IMR-90 (cell line): ENCODE results near the gene RPTOR. TPM values are rescaled to one million over a fixed set of nuclear protein-coding genes. Genes with fewer than 3 reads are reported as not detected.

Experiments used
- ATAC-seq: fragments of 200-7000 bp; cut with Tn5 transposase; 2 replicates; pipeline ENCODE4 v1.9.1; 2020; ENCODE audit warnings: low read depth, mild to moderate bottlenecking, moderate library complexity
- BruUV-seq: library from RNA; stranded (reverse); fragments of 400-500 nt; replicated peaks from 2 replicates; lab custom pipeline; 2021; lab: Mats Ljungman, UMichigan
- CTCF ChIA-PET: fragments of 300-600 bp; formaldehyde crosslinking; extraction: SDS; loops from one replicate; lab custom pipeline; 2021; ENCODE audit warnings: antibody characterized with exemption; lab: Yijun Ruan, JAX
- POLR2A ChIA-PET: fragments of 300-600 bp; sonication (Branson Sonifier 250); formaldehyde crosslinking; loops from one replicate; lab custom pipeline; 2022; ENCODE audit warnings: antibody characterized with exemption; ENCODE audit not compliant: unreplicated experiment; lab: Charles Lee
- DNase-seq: peaks from one replicate; pipeline ENCODE4 v3.0.0; 2013
- H2AFZ ChIP-seq: replicated peaks from 2 replicates; pipeline ENCODE3; 2013; ENCODE audit warnings: low read length, mild to moderate bottlenecking; ENCODE audit not compliant: poor library complexity
- H2AK5ac ChIP-seq: 2 replicates; pipeline ENCODE4 v1.6.1; 2013; ENCODE audit warnings: low read depth, low read length, inconsistent platforms
- H2AK9ac ChIP-seq: replicated peaks from 2 replicates; pipeline ENCODE3; 2013; ENCODE audit warnings: mild to moderate bottlenecking, low read depth, low read length, moderate library complexity; ENCODE audit not compliant: poor library complexity
- H2BK120ac ChIP-seq: 2 replicates; pipeline ENCODE4 v1.6.1; 2013; ENCODE audit warnings: low read depth, low read length, inconsistent platforms
- H2BK15ac ChIP-seq: 3 replicates; pipeline ENCODE4 v1.6.1; 2013; ENCODE audit warnings: low read depth, low read length, inconsistent platforms
- H2BK20ac ChIP-seq: 2 replicates; pipeline ENCODE4 v1.6.1; 2013; ENCODE audit warnings: low read depth, mild to moderate bottlenecking, inconsistent platforms, low read length, moderate library complexity
- H2BK5ac ChIP-seq: 2 replicates; pipeline ENCODE4 v1.6.1; 2013; ENCODE audit warnings: mild to moderate bottlenecking, low read depth, low read length, inconsistent platforms; ENCODE audit not compliant: poor library complexity, severe bottlenecking
- H3K14ac ChIP-seq: replicated peaks from 2 replicates; pipeline ENCODE4 v1.6.1; 2013; ENCODE audit warnings: low read depth, low read length, inconsistent platforms
- H3K18ac ChIP-seq: 2 replicates; pipeline ENCODE4 v1.6.1; 2013; ENCODE audit warnings: low read depth, low read length, control low read depth
- H3K23ac ChIP-seq: 2 replicates; pipeline ENCODE4 v1.6.1; 2013; ENCODE audit warnings: low read depth, low read length, inconsistent platforms
- H3K27ac ChIP-seq: 2 replicates; pipeline ENCODE4 v1.5.1; 2013; ENCODE audit warnings: mild to moderate bottlenecking, control low read depth, low read length; ENCODE audit not compliant: insufficient read depth
- H3K27me3 ChIP-seq: 2 replicates; pipeline ENCODE4 v1.6.1; 2013; ENCODE audit warnings: low read length; ENCODE audit not compliant: control insufficient read depth, insufficient read depth
- H3K36me3 ChIP-seq: 2 replicates; pipeline ENCODE4 v1.6.1; 2013; ENCODE audit warnings: low read length, mixed read lengths; ENCODE audit not compliant: control insufficient read depth, insufficient read depth
- H3K4ac ChIP-seq: 2 replicates; pipeline ENCODE4 v1.6.1; 2013; ENCODE audit warnings: low read depth, low read length, inconsistent platforms
- H3K4me1 ChIP-seq: 2 replicates; pipeline ENCODE4 v1.6.1; 2013; ENCODE audit warnings: low read length, mixed read lengths; ENCODE audit not compliant: control insufficient read depth, insufficient read depth
- H3K4me2 ChIP-seq: 2 replicates; pipeline ENCODE4 v1.6.1; 2013; ENCODE audit warnings: low read depth, mild to moderate bottlenecking, control low read depth, low read length, moderate library complexity
- H3K4me3 ChIP-seq: 2 replicates; pipeline ENCODE4 v1.5.1; 2013; ENCODE audit warnings: low read depth, mild to moderate bottlenecking, control low read depth, low read length, moderate library complexity; ENCODE audit not compliant: insufficient read depth
- H3K56ac ChIP-seq: 2 replicates; pipeline ENCODE4 v1.6.1; 2013; ENCODE audit warnings: low read length, inconsistent platforms; ENCODE audit not compliant: insufficient read depth; ENCODE audit errors: extremely low read depth
- H3K79me1 ChIP-seq, 2 experiments: 2 replicates each; pipeline ENCODE4 v1.6.1; 2013; ENCODE audit warnings: low read length in 2 of 2, inconsistent platforms in 1 of 2, low read depth in 1 of 2
- H3K9ac ChIP-seq: 2 replicates; pipeline ENCODE4 v1.6.1; 2013; ENCODE audit warnings: low read depth, low read length, control low read depth
- H3K9me1 ChIP-seq: 2 replicates; pipeline ENCODE4 v1.6.1; 2013; ENCODE audit warnings: low read length, inconsistent platforms; ENCODE audit not compliant: insufficient read depth
- H3K9me3 ChIP-seq: 2 replicates; pipeline ENCODE4 v1.6.1; 2013; ENCODE audit warnings: low read length; ENCODE audit not compliant: control insufficient read depth, insufficient read depth
- H4K20me1 ChIP-seq: 2 replicates; pipeline ENCODE4 v1.6.1; 2013; ENCODE audit warnings: low read length, inconsistent platforms; ENCODE audit not compliant: insufficient read depth
- H4K5ac ChIP-seq: 2 replicates; pipeline ENCODE4 v1.6.1; 2013; ENCODE audit warnings: mild to moderate bottlenecking, low read depth, low read length, control low read depth
- H4K8ac ChIP-seq, 2 experiments: 2 replicates each; pipeline ENCODE4 v1.6.1; 2013; ENCODE audit warnings: low read depth in 2 of 2, low read length in 2 of 2, control low read depth in 1 of 2, inconsistent platforms in 1 of 2
- H4K91ac ChIP-seq: 2 replicates; pipeline ENCODE4 v1.6.1; 2013; ENCODE audit warnings: low read depth, low read length, inconsistent platforms; ENCODE audit not compliant: insufficient read depth
- BHLHE40 ChIP-seq: fragments of 150-350 bp; IDR thresholded peaks from 2 replicates; pipeline ENCODE4 v1.6.1; 2016; ENCODE audit warnings: mild to moderate bottlenecking, low read depth, low read length
- POLR2A ChIP-seq: IDR thresholded peaks from 2 replicates; pipeline ENCODE4 v1.6.1; 2012; ENCODE audit warnings: mild to moderate bottlenecking, low read depth, low read length
- WGBS, 2 experiments: methylation state at CpG; one replicate each; pipeline versions ENCODE4 v1.1.5 to v1.1.7; 2013; ENCODE audit warnings: missing lambda C conversion rate in 2 of 2; ENCODE audit not compliant: insufficient read length in 1 of 2; ENCODE audit errors: extremely low coverage in 2 of 2; 5-methylcytosine and 5-hydroxymethylcytosine counted together
- dilution Hi-C: fragments of 300-500 bp; cut with HindIII; formaldehyde crosslinking; loops from one replicate; pipeline ENCODE4 v1.14.3; 2018; ENCODE audit warnings: low sequenced_read_pairs; ENCODE audit not compliant: unreplicated experiment
- in situ Hi-C: fragments of 300-500 bp; cut with MboI; formaldehyde crosslinking; loops from 3 replicates; pipeline ENCODE4 v1.14.3; 2019; ENCODE audit warnings: low sequenced_read_pairs, inconsistent platforms, mixed read lengths
- intact Hi-C: fragments of 100-400 bp; cut with micrococcal nuclease; formaldehyde crosslinking; loops from 2 replicates; pipeline ENCODE4 v1.10.0; 2022
- polyA plus RNA-seq, 3 experiments: library from polyadenylated mRNA; depleted of rRNA; stranded (reverse); fragments of >200 nt; gene quantifications; 2 replicates each; pipeline ENCODE4 v1.2.3, GENCODE V29; 2012; ENCODE audit warnings: low replicate concordance in 1 of 3
- total RNA-seq: library from RNA; depleted of rRNA; stranded (reverse); fragments of >200 nt; gene quantifications from 2 replicates; pipeline ENCODE4 v1.2.3, GENCODE V29; 2012

Gene RPTOR
- total and polyA plus RNA-seq, 2 of the 4 experiments (the other 2 are of a cell fraction): 10.8 to 14.7 TPM

DNA sequence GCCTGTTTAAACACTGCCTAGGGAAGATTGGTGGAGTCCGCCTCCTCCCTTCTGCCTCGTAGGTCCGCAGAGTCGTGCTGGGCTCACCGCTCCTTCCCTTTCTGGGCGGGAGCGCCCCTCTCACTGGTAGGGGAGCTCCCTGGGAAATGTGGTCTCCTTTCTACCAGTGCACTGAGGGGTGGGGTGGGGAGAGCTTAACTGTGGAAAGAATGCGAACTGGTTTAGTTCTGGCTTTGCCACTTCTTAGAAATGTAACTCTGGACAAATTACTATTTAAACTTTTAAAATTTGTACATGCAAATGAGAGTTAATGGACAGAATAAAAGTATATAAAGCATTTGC, 105.7 kb downstream of the RPTOR start:
- H3K4me1 ChIP-seq: peaks cover 17% of the 10 kb centered on the region
- H3K18ac ChIP-seq: no peak overlapping the region
- in situ Hi-C loops (no loop called here), intact Hi-C loops (no loop called here), dilution Hi-C loops (no loop called here)
- no peak overlapping the region for H3K23ac ChIP-seq
- no peak overlapping the region for H3K4me3 ChIP-seq
- H3K27me3 ChIP-seq: no peaks in the 10 kb centered on the region
- no peak overlapping the region for H3K9ac ChIP-seq
- H2BK5ac ChIP-seq: peak overlapping the region; percentile 72
- peaks cover 48 to 77% of the 10 kb centered on the region in 2 experiments for H3K79me1 ChIP-seq
- no TSS peak for BruUV-seq
- 80% methylated on average over 1 of the region's 8 CpGs; no CpG with 5 or more reads in 1 of the 2 experiments for WGBS, 2 experiments
- no peaks in the 10 kb centered on the region for H3K9me3 ChIP-seq
- H4K5ac ChIP-seq: no peak overlapping the region
- peak overlapping the region; percentile 93 for H3K4ac ChIP-seq
- H3K4me2 ChIP-seq: no peak overlapping the region
- H2AK9ac ChIP-seq: peak overlapping the region; percentile 75
- H2AFZ ChIP-seq: peak overlapping the region; percentile 17
- peak overlapping the region; percentile 64 for H4K91ac ChIP-seq
- DNase-seq: no peak
- peak overlapping the region; percentile 29 to 85; a peak in 3 of 4 replicates for H4K8ac ChIP-seq
- H3K27ac ChIP-seq: peak overlapping the region; percentile 4; the same call in 1 of the 2 replicates
- H3K56ac ChIP-seq: no peak overlapping the region
- no peak for TF ChIP-seq BHLHE40
- TF ChIP-seq POLR2A: no peak
- H3K36me3 ChIP-seq: no peaks in the 10 kb centered on the region
- peak overlapping the region; percentile 80 for H2BK120ac ChIP-seq
- ATAC-seq: no peak
- H4K20me1 ChIP-seq: peaks cover 13% of the 10 kb centered on the region; the same call in 1 of the 2 replicates
- peak overlapping the region; percentile 64 for H3K14ac ChIP-seq
- H3K9me1 ChIP-seq: peaks cover 29% of the 10 kb centered on the region
- CTCF ChIA-PET: no interaction called here
- POLR2A ChIA-PET: no interaction called here
- peak overlapping the region; percentile 91 for H2AK5ac ChIP-seq
- H2BK15ac ChIP-seq: peak overlapping the region; percentile 10; the same call in 1 of the 3 replicates
- H2BK20ac ChIP-seq: peak overlapping the region; percentile 85
